GM19468 (cell line): ENCODE results near the gene INPP5A.
"Not testable (repeated sequence)": the region's sequence is repeated elsewhere in the genome, so short reads cannot be mapped to it uniquely, and the experiment has no call there.

Experiments used
- ATAC-seq: cut with Tn5 transposase; IDR thresholded peaks from one replicate; pipeline ENCODE4 v1.9.1; 2021; ENCODE audit warnings: mild to moderate bottlenecking, moderate library complexity, moderate number of reproducible peaks; ENCODE audit not compliant: unreplicated experiment; ENCODE audit errors: extremely low read depth

The INPP5A gene

GRCh38 chr10:132697578-132698200 lies 160.1 kb downstream of the INPP5A start:
- no peak for ATAC-seq

GRCh38 chr10:132698211-132698751 lies 160.7 kb downstream of the INPP5A start:
- no peak for ATAC-seq

GRCh38 chr10:132698761-132699391 lies 161.3 kb downstream of the INPP5A start:
- no peak for ATAC-seq

GRCh38 chr10:132699411-132700155 lies 162.0 kb downstream of the INPP5A start:
- ATAC-seq, result no peak

GRCh38 chr10:132700156-132701098 lies 162.8 kb downstream of the INPP5A start:
- no peak for ATAC-seq

- ATAC-seq, result no peak
These were observed 163.7 kb downstream of the INPP5A start for GRCh38 chr10:132701099-132701845.

GRCh38 chr10:132701846-132702190 lies 164.2 kb downstream of the INPP5A start:
- ATAC-seq, result no peak

- no peak for ATAC-seq
These were observed 165.2 kb downstream of the INPP5A start for GRCh38 chr10:132702601-132703418.

- ATAC-seq, result no peak
These were observed 165.9 kb downstream of the INPP5A start for GRCh38 chr10:132703419-132704007.

- no peak for ATAC-seq
These were observed 166.6 kb downstream of the INPP5A start for GRCh38 chr10:132704008-132704814.

- ATAC-seq, result not testable (repeated sequence)
These were observed 167.2 kb downstream of the INPP5A start for GRCh38 chr10:132704815-132705064.

- ATAC-seq, result no peak
These were observed 167.6 kb downstream of the INPP5A start for GRCh38 chr10:132705173-132705572.

- ATAC-seq, result no peak
These were observed 168.4 kb downstream of the INPP5A start for GRCh38 chr10:132705943-132706342.

GRCh38 chr10:132706701-132707100 lies 169.1 kb downstream of the INPP5A start:
- ATAC-seq, result no peak

GRCh38 chr10:132707121-132707775 lies 169.7 kb downstream of the INPP5A start:
- ATAC-seq, result no peak

GRCh38 chr10:132707776-132708171 lies 170.2 kb downstream of the INPP5A start:
- ATAC-seq, result no peak

- ATAC-seq, result no peak
These were observed 170.9 kb downstream of the INPP5A start for GRCh38 chr10:132708441-132708840.
